HG03378 (cell line): ENCODE data around the gene FOXP2.

Source experiments
- ATAC-seq: cut with Tn5 transposase; IDR thresholded peaks from one replicate; pipeline ENCODE4 v1.9.1; 2021; ENCODE audit warnings: mild to moderate bottlenecking, moderate library complexity; ENCODE audit not compliant: unreplicated experiment

FOXP2 gene

GRCh38 chr7:114708646-114709045 is 294.0 kb downstream of the FOXP2 start:
- ATAC-seq = no peak

GRCh38 chr7:114710499-114710898 is 295.9 kb downstream of the FOXP2 start:
- no peak for ATAC-seq

GRCh38 chr7:114711241-114711640 is 296.6 kb downstream of the FOXP2 start:
- ATAC-seq = no peak

GRCh38 chr7:114715907-114716306 is 301.3 kb downstream of the FOXP2 start:
- ATAC-seq = no peak

GRCh38 chr7:114718861-114719260 is 304.2 kb downstream of the FOXP2 start:
- ATAC-seq = peak; percentile 57

- ATAC-seq = no peak
Observed at GRCh38 chr7:114720725-114721124, 306.1 kb downstream of the FOXP2 start.

GRCh38 chr7:114722562-114722961 is 307.9 kb downstream of the FOXP2 start:
- peak; percentile 44 for ATAC-seq

- no peak for ATAC-seq
Observed at GRCh38 chr7:114723308-114723707, 308.7 kb downstream of the FOXP2 start.

- ATAC-seq = no peak
Observed at GRCh38 chr7:114740095-114740494, 325.5 kb downstream of the FOXP2 start.

GRCh38 chr7:114740941-114741340 is 326.3 kb downstream of the FOXP2 start:
- no peak for ATAC-seq

GRCh38 chr7:114741911-114742310 is 327.3 kb downstream of the FOXP2 start:
- no peak for ATAC-seq
